Left cardiac atrium (tissue), 4 donors: Measurements from ENCODE around the gene RASEF. TPM values are rescaled to one million over a fixed set of nuclear protein-coding genes. Genes with fewer than 3 reads are reported as not detected.
"Not testable (repeated sequence)": the region's sequence is repeated elsewhere in the genome, so short reads cannot be mapped to it uniquely, and the experiment has no call there.

Experiments used
- ATAC-seq, 2 donors: fragments of 200-7000 bp; cut with Tn5 transposase; one replicate each; pipeline ENCODE4 v1.9.1; 2020; ENCODE audit warnings: mild to moderate bottlenecking in 2 of 2, moderate library complexity in 2 of 2
- DNase-seq: peaks from one replicate; pipeline ENCODE4 v3.0.0-alpha.2; 2020
- intact Hi-C, 2 donors: fragments of 100-400 bp; cut with DNase I; formaldehyde crosslinking; loops; one replicate each; pipeline versions ENCODE4 v1.14.1 to v1.15.1; 2022 to 2023
- long read RNA-seq: library from polyadenylated mRNA; unstranded; transcript quantifications from one replicate; pipeline ENCODE4 v2.0.0, GENCODE V29; 2021
- total RNA-seq, 2 donors: library from RNA; stranded (reverse); fragmentation: NEBNext Ultra II Directional; extraction: Animal tissue kit (Norgen Biotek cat#: 25700); gene quantifications; one replicate each; pipeline ENCODE4 v1.2.1, GENCODE V29; 2021
- donor health status: DM: no; HTN: yes; CAD: no.
- donor health status: DM: no; HTN: yes; CAD: no; lungs with severe emphysema.
- donor health status: DM: yes; HTN: yes; CAD: no.
- donor health status: Dilated cardiomyopathy.

RASEF gene
- under 1 TPM; 0.05 to 0.24 TPM for total RNA-seq
- long read RNA-seq, result 0 reads

GRCh38 chr9:83062651-83063527, at the start of gene RASEF:
Gene RASEF (minus strand): TSS chr9:83063142. CDS start chr9:83062867, 275 bp downstream.
- peak; percentile 34 to 87 for ATAC-seq
- intact Hi-C loops, result no loop called here
- peak; percentile 26 for DNase-seq

GRCh38 chr9:83111169-83111568, 48.2 kb upstream of the RASEF start:
- no peak for ATAC-seq
- intact Hi-C loops, result no loop called here
- DNase-seq, result no peak

DNA sequence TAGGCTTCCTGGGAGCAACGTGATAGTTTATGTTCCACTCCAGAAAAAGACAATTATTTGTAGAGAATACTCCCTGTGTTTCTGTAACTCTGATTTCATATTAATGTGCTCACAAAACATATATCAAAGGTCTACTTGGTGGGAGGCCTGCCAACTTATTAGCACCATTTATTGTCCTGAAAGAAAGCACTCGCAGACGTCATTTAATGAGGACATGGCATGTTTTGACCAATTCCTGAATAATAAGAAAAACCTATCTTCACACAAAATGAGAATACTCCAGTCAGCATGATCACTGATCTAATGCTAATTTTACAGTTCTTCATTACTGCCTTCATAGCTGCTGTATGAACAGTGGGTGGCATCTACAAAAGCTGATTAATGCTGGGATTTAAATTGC, 46.4 kb upstream of the RASEF start:
- intact Hi-C loops, result no loop called here
- ATAC-seq, result no peak

GRCh38 chr9:83108208-83108607, 45.3 kb upstream of the RASEF start:
- no peak for DNase-seq
- ATAC-seq, result no peak
- intact Hi-C loops, result no loop called here

More for the DNA sequence above, 46.4 kb upstream of the RASEF start:
- no peak for DNase-seq

GRCh38 chr9:83106772-83107171, 43.8 kb upstream of the RASEF start:
- no peak for ATAC-seq
- no peak for DNase-seq
- intact Hi-C loops, result no loop called here

GRCh38 chr9:83106263-83106662, 43.3 kb upstream of the RASEF start:
- intact Hi-C loops, result no loop called here
- ATAC-seq (no peak), DNase-seq (no peak)

GRCh38 chr9:83097633-83098032, 34.7 kb upstream of the RASEF start:
- DNase-seq, result no peak
- intact Hi-C loops, result no loop called here
- ATAC-seq, result no peak

DNA sequence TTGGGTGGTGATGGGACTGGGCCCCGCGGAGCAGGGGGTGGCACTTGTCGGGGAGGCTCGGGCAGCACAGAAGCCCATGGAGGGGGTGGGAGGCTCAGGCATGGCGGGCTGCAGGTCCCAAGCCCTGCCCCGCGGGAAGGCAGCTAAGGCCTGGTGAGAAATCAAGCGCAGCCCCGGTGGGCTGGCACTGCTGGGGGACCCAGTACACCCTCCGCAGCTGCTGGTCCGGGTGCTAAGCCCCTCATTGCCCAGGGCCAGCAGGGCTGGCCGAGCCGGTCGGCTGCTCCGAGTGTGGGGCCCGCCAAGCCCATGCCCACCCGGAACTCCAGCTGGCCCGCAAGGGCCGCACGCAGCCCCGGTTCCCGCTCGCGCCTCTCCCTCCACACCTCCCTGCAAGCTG, 30.4 kb upstream of the RASEF start:
- DNase-seq, intact Hi-C loops: not testable (repeated sequence)

GRCh38 chr9:83081846-83082245, 18.9 kb upstream of the RASEF start:
- ATAC-seq (no peak), DNase-seq (no peak)
- intact Hi-C loops, result no loop called here

More for the DNA sequence above, 30.4 kb upstream of the RASEF start:
- not testable (repeated sequence) for ATAC-seq

DNA sequence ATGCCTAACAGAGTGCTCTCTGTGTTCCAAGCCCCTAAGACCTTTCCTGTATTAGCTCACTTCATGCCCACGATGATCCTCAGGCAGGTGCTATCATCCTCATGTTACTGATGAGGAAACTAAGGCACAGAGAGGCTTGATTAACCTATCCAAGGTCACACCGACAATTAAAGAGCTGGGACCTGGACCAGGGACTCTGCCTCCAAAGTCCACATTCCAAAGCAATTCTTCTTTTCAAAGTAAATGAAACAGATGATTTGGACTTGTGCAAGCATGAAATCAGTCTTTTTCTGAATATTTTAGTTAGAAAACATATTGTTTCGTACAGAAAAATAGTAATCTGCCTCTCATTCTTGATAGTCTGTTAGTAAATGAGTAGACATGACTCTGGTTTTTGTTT, 18.1 kb upstream of the RASEF start:
- ATAC-seq (no peak), DNase-seq (no peak)
- intact Hi-C loops, result no loop called here

- intact Hi-C loops, DNase-seq, ATAC-seq: not testable (repeated sequence)
Measured at GRCh38 chr9:83075932-83076331, 13.0 kb upstream of the RASEF start.

DNA sequence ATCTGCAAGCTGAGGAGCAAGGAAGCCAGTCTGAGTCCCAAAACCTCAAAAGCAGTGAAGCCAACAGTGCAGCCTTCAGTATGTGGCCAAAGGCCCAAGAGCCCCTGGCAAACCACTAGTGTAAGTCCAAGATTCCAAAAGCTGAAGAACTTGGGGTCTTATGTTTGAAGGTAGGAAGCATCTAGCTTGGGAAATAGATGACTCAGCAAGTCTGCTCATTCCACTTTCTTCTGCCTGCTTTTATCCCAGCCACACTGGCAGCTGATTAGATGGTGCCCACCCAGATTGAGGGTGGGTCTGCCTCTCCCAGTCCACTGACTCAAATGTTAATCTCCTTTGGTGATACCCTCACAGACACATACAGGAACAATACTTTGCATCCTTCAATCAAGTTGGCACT, 9.6 kb upstream of the RASEF start:
- intact Hi-C loops, ATAC-seq, DNase-seq: not testable (repeated sequence)

- DNase-seq (no peak), ATAC-seq (no peak)
Measured at GRCh38 chr9:83071626-83072025, 8.7 kb upstream of the RASEF start.

DNA sequence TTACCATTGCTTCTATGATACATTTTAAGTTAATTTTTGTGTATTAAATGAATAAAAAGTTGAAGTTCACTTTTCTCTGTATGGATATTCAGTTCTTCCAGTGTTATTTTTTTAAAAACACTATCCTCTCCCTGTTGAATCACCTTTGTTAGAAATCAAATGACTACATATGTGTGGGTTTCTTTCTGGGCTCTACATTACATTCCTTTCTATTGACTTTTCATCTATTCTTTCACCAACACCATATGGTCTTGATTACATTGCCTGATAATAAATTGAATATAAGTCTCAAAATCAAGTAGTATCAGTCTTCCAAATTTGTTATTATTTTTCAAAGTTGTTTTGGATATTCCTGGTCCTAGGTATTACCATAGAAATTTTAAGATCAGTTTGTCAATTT, 7.3 kb upstream of the RASEF start:
- intact Hi-C loops, result no loop called here
- DNase-seq, result no peak

More at GRCh38 chr9:83071626-83072025, 8.7 kb upstream of the RASEF start:
- intact Hi-C loops, result no loop called here

DNA sequence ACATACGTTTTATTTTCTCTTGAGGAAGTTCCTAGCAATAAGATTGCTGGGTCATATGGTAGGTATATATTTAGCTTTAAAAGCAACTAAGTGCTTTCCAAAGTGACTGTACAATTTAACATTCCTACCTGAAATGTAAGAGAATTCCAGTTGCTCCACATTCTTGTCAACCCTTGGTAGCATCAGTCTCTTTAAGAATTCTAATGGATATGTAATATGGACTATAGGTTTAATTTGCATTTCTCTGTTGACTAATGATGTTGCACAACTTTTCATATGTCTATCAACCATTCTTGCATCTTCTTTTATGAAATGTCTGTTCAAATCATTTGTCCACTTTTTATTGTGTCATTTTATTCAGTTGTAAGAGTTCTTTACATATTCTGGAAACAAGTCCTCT, 6.7 kb upstream of the RASEF start:
- DNase-seq (no peak), ATAC-seq (no peak)
- intact Hi-C loops, result no loop called here

More for the DNA sequence above, 7.3 kb upstream of the RASEF start:
- ATAC-seq, result no peak

- DNase-seq (no peak), ATAC-seq (no peak)
- intact Hi-C loops, result no loop called here
Measured at GRCh38 chr9:83068414-83068813, 5.5 kb upstream of the RASEF start.

- no peak for DNase-seq
- intact Hi-C loops, result no loop called here
- no peak for ATAC-seq
Measured at GRCh38 chr9:83067579-83067978, 4.6 kb upstream of the RASEF start.

DNA sequence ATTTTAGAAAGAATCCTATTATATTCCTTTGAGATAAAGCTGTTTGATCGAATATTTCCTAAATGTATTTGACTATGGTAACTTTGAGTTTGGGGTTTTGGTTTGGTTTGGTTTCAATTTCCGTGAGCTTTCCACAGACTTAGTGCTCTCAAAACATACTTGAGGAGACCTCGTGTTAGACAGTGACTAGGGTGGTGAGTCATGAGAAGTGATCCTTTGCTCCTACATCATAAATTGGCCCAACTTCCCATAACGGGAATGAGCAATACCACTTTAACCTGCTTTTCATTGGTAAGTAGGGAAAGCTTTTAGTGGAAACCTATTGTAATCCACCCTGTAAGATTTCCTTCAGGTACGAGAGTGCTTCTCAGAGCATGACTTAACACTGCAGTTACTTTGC, 3.8 kb upstream of the RASEF start:
- DNase-seq, result no peak
- intact Hi-C loops, result no loop called here
- ATAC-seq, result no peak

- no peak for ATAC-seq
- no peak for DNase-seq
- intact Hi-C loops, result no loop called here
Measured at GRCh38 chr9:83065233-83065632, 2.3 kb upstream of the RASEF start.

GRCh38 chr9:83061990-83062650, 822 bp downstream of the RASEF start:
- peak in 1 of 2 donors; percentile 65 for ATAC-seq
- intact Hi-C loops, result no loop called here
- DNase-seq, result peak; percentile 25
